Stimulated activated CD8-positive, alpha-beta memory T cell treated with anti-CD3 and anti-CD28 coated beads, Interleukin-12 subunit alpha, Interleukin-12 subunit beta, amount 100 ng/mL, for 24 hours (primary cell): ENCODE data around the gene CPSF2.
"Not testable (repeated sequence)": the region's sequence is repeated elsewhere in the genome, so short reads cannot be mapped to it uniquely, and the experiment has no call there.

Experiments used
- DNase-seq: peaks from one replicate; pipeline ENCODE4 v3.0.0-alpha.2; 2020; ENCODE audit errors: extremely low read depth

CPSF2 gene

DNA sequence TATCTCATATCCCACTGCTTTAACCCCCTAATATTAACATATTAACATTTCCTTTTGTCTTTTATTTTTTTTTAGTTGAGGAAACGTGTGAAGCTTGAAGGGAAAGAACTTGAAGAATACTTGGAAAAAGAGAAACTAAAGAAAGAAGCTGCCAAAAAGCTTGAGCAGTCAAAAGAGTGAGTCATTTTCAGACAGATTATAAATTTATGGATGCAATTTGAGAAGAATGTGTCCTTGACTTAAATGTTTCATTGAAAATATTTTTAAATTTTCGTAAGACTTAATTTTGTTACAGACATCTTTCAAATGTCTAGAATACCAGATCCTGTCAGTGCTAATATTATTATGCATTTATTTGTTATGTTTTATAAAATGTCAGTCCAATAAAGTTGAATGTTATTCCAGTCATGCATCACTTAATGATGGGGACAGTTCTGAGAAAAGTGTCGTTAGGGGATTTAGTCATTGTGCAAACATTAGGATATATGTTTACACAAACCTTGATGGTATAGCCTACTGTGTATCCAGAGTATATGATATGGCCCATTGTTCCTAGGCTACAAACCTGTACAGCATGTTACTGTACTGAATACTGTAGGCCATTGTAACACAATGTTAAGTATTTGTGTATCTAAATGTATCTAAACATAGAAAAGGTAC is 32.6 kb downstream of the CPSF2 start:
- DNase-seq, result no peak

DNA sequence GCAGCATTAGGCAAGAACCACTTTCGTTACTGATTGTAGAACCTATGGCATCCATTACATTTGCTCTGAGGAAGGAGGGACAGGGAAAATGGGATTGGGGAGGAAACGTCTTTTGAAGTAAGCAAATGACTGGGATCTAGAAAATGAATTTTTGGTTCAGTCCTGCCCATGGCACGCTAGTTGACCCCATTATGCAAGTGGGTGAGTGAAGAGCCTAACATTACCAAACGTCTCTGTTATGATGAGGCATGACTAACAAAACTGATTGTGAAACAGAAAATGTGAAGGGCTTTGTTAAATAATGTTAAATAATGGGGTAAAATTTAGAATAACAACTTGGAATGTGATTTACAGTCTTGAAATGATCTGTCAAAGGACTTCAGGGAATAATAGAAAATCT is 38.9 kb downstream of the CPSF2 start:
- DNase-seq, result no peak

DNA sequence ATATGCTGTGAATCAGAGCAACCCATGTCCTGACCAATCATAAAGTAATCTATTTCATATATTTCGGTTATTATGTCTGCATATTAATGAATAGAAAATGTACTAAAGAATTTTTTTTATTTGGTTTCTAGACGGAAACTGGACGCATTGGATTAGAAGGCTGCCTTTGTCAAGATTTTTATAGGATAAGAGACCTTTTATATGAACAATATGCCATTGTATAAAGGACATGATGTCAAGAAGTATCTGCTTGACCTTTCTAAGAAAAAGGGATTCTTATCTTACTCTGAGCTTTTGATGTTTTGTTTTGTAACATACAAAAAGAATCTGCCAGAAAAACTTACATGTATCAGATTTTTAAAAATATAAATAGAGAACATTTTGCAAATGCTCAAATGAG is 39.8 kb downstream of the CPSF2 start:
- no peak for DNase-seq

DNA sequence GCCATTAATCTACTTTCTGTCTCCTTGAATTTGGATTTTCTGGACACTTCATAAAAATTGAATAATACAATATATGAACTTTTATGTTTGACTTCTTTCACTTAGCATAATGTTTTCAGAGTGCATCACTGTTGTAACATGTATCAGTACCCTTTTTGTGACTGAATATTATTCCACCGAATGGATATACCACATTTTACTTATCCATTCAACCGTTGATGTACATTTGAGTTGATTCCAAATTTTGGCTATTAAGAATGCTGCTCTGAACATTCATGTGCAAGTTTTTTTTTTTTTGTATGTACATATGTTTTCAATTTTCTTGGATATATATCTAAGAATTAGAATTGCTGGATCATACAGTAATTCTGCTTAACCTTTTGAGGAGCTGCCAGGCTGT is 43.2 kb downstream of the CPSF2 start:
- DNase-seq, result no peak

DNA sequence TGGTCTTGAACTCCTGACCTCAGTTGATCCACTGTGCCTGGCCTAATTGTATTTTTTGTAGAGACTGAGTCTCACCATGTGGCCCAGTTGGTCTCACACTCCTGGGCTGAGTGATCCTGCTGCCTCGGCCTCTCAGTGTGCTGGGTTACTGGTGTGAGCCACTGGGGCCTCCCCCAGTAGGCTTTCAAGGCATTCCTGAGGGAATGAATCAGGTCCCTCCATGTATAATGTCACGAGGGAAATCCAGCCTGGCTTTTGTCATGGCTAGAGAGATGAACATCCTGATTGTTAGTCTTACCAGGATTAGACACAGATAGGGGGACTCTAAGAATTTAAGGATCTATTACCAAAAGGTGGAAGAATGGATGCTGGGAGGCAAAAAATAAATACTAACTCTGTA is 51.9 kb downstream of the CPSF2 start:
- no peak for DNase-seq

DNA sequence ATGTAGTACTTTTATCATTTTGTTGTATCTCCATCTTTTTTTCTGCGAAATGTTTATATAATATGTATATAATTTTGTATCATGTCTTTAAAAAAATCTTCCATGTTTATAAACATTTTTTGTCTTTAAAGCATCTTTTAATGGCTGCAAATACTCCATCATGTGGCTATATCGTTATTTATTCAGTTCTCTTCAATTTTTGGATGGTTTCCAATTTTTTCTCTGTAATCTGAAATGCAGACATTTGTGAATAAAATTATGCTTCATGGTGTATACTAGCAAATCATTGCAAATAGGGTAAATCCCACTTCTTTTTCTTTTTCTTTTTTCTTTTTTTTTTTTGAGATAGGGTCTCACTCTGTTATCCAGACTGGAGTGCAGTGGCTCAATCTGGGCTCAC is 54.0 kb downstream of the CPSF2 start:
- no peak for DNase-seq

DNA sequence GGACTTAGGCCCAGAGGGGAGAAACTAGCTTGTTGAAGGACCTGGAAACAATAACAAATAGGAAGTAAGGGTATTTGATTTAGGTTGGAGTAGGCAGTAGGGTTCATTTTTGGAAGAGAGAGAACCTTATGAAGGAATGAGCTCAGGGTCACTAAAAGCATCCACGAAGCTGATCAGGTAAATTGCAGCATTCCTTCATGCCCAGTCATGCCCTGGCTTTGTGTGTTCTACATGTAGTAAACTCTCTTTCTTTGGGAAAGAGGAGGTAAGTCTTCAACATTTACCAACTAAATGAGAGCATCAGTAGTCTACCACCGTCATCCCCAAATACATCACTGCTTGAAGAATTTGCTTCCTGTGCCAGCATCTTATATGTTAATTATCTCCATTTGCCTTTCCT is 54.7 kb downstream of the CPSF2 start:
- DNase-seq, result no peak

DNA sequence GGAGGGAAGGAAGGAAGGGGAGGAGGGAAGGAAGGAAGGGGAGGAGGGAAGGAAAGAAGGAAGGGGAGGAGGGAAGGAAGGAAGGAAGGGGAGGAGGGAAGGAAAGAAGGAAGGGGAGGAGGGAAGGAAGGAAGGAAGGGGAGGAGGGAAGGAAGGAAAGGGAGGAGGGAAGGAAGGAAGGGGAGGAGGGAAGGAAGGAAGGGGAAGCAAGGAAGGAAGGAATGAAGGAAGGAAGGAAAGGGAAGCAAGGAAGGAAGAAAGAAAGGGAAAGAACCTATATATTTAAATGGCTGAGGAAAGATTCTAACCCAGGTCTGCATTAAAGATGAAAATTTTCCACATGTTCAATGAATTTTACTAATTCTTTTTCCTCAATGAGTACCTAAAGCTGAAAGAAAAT is 57.4 kb downstream of the CPSF2 start:
- not testable (repeated sequence) for DNase-seq

DNA sequence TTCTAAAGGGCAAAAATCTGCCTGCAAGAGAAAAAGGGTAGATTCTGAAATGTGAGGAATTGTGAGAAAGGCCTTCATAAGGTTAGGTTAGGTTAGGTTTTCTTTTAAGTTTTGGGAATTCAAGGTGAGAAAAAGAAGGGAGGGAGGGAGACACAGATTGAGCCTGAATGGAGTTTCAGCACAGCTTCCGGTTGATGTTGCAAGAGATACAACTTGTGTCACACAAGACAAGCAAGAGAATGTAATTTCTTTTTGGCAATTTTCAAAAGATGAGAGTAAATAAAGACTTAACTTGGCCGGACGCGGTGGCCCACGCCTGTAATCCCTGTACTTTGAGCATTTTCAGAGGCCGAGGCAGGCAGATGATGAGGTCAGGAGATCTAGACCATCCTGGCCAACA is 63.8 kb downstream of the CPSF2 start:
- no peak for DNase-seq

DNA sequence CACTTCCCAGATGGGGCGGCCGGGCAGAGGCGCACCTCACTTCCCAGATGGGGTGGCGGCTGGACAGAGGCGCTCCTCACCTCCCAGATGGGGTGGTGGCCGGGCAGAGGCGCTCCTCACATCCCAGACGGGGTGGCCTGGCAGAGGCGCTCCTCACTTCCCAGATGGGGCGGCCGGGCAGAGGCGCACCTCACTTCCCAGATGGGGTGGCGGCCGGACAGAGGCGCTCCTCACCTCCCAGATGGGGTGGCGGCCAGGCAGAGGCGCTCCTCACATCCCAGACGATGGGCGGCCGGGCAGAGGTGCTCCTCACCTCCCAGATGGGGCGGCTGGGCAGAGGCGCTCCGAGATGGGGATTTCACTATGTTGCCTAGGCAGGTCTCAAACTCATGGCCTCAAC is 65.8 kb downstream of the CPSF2 start:
- DNase-seq, result not testable (repeated sequence)

DNA sequence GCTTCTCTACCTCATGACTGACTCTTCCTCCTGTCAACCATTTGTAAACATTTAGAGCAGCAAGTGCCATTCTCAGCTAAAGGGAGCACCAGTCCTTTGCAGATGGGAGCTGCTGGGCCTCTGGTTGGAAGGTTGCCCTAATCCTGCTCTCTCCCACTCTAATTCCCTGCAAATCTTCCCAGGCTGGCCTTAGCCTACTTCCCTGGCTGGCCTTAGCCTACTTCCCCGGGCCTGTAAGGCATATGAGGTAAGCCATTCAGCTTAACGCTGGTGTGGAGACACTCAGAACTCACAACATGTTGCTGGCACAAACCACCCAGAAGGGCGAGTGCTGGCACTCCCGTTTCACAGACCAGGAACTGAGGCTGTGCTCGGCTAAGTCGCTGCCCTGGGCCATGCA is 69.0 kb downstream of the CPSF2 start:
- DNase-seq, result no peak

DNA sequence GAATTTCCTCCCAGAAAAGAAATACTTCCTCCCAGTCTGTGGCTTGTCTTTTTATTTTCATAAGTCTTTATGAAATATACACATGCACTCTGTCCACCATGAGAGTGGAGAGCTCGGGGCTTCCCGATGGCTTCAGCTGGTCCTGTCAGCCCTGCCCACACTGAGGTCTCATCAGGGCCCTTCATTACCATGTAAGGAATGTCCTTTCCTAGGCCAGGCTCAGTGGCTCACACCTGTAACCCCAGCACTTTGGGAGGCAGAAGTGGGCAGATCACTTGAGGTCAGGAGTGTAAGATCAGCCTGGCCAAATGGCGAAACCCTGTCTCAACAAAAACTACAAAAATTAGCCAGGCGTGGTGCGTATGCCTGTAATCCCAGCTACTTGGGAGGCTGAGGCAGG is 77.0 kb downstream of the CPSF2 start:
- DNase-seq, result no peak

DNA sequence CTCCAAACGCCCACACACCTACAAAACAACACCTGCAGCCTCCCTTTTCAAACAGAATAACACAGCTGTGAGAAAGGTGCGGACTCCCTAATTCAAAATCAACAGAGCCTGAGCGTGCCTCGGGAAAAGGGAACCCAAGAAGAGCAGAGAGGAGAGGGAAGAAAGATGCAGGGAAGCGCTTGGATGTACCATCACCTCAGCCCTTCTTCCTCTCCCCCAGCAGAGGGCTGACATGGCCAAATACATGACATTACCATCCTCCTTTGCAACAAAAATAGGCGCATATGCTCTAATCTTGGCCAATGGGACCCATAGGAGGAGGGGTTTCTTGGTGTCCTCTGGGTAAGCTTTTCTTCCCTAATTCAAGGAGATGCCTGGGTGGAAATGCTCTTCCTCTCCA is 78.0 kb downstream of the CPSF2 start:
- no peak for DNase-seq

DNA sequence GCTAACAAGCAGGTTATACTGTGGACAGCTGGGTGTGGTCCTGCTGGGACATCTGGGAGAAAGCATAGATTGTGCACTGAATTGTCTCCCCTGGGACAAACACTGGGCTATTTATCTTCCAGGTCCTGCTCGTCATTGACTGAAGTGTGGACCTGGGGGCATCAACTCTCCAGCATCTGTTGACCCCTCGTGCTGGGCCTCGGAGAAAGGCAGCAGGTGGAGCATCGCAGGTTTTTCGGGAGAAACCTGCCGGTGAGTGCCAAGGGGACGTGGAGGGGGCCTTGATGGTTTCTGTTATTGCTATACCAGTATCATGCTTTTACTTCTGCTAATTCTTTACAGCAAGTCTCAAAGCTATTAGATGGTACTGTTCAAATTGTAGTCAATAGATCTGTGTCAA is 81.3 kb downstream of the CPSF2 start:
- DNase-seq, result no peak

DNA sequence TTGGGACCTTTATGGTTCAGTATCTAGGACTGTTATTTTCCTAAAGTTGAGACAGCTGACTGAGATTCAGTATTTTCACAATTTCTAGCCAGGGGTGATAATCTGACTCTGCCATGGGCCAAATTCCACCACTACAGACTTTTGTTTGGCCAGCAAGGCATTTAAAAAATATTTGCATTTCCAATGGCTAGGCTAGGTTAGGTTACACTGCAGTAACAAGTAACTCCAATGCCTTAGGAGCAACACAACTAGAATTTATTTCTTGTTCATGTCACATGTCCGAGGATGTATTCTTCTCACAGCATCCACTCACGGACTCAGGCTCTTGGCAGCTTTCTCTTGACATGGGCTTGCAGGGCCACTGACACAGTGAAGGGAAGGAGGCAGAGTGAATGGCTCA is 83.0 kb downstream of the CPSF2 start:
- DNase-seq, result no peak

DNA sequence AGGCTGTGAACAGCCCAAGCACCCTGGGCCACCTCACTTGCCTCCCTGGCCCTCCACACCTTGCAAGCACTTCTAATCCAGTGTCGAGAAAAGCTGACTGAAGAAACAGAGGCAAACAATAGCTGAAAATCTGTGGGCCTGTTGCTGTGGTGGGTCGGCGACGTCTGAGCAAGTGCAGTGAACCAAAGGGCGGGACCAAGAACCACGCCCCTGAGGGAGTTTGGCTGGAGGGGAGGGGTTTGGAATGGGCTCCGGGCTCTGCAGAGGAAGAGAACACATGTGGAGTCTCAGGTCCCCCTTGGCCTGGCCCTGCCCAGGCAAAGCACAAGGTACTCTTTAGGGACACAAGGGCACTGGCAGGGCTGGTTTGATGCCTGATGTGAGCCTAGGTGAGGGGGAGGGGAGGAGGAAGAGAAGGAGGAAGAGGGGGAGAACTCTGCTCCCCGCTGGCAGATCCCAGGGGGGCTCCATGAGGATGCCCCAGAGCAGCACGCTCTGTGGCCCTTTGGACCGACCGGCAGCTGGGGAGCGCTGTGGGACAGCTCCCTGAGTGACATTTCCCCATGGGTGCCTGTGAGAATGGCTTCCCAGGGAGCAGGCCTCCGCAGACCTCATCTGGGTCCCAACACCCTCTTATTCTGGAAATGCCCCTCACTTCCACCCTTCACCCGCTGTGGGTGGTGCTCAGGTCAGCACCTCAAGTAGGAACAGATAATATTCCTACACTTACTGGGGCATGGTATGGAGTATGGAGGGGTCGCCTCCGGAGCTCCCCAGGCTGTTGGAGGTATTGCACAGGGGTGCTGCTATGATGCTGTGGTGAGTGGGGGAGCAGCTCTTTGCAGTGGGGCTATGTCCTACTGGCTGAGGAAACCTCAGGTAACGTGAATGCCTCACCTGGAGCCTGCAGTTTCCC is 85.5 kb downstream of the CPSF2 start:
- DNase-seq, result no peak

DNA sequence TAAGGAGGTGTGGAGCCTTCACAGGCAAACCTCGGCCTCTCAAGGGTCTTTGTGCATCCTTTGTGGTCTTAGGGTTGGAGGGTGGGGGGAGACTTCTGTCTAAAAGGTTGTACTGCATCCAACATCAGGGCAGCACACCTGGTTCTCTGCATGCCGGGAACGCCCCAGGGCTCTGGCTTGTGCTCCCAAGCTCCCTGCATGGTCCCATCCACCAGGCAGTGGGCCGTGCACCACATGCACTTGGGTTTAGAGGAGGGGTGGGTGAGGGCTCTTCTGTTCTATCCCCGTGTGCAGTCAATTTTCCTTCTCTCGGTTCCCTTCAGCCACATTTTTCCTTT is 86.1 kb downstream of the CPSF2 start:
- no peak for DNase-seq

DNA sequence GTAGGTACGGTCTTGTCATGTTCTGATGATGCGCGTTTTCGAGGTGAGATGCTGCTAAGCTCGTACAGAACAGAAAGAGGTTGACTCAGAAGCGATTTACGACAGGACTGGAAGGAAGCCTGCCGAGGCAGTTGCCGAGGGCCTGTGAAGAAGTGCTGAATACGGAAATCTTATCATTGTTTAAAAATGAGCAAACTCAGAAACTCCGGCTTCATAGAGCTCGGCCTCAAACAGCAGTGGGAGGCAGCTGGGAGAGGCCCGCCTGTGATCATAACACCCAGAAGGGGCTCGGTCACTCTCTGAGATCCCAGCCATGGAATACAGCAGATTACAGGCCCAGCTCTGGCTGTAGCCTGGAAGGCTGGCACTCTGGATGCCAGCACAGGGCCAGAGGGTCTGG is 87.4 kb downstream of the CPSF2 start:
- no peak for DNase-seq

DNA sequence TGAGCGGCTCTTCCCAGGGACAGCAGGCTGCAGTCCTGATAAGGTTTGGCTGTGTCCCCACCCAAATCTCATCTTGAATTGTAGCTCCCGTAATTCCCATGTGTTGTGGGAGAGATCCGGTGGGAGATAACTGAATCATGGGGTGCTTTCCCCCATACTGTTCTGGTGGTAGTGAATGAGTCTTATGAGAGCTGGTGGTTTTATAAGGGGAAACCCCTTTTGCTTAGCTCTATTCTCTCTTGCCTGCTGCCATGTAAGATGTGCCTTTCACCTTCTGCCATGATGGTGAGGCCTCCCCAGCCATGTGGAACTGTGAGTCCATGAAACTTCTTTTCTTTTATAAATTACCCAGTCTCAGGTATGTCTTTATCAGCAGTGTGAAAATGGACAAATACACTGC is 91.4 kb downstream of the CPSF2 start:
- DNase-seq, result not testable (repeated sequence)

DNA sequence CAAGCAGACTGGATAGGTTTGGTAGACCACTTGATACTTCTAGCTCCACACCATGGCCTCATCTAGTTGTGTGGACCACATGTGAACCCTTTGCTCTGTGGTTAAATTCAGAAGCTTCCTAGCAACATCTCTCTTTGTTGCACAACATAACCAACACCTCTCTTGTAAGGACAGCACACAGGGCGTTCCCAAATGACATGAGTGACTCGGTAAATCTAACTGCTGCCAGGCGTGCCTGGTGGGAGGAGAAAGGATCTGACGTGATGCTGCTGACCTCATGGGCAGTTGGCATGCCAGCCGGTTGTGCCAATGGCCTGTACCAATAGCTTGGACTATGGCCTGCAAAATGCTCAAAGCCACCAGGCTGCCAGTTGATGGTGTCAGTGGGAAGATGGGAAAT is 93.8 kb downstream of the CPSF2 start:
- DNase-seq, result no peak

DNA sequence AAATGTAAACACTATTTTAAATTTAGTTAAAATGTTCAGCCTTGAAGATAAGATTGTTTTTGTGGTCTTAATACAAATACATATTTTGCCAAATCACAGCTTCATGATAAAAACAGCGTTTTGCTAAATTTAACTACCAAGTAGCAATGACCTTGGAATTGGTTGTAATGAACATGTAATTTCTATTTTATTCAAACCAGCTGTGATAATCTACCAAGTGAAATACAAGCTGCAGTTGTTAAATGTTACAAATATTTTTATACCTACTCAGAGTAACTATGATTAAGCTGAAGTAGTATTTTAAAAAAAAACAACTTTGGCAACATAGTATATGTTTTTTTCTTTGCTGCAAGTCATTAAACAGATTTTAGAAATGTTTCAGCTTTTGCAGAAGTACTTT is 96.2 kb downstream of the CPSF2 start:
- no peak for DNase-seq
